Aorta (tissue), 4 donors: ENCODE measurements around the gene TBC1D13. TPM values are rescaled to one million over a fixed set of nuclear protein-coding genes. Genes with fewer than 3 reads are reported as not detected.

ENCODE experiments used
- polyA plus RNA-seq, 2 donors: library from polyadenylated mRNA; stranded (reverse); fragments of 200-250 nt; gene quantifications; one replicate each; pipeline ENCODE4 v1.2.3, GENCODE V29; 2013
- total RNA-seq, 2 donors: library from RNA; stranded (reverse); fragmentation: NEBNext Ultra II Directional; extraction: Animal tissue kit (Norgen Biotek cat#: 25700); gene quantifications; one replicate each; pipeline ENCODE4 v1.2.1, GENCODE V29; 2021
- donor health status: healthy with polysubstance abuse.
- donor health status: Bipolar disorder and iron deficiency.
- donor health status: DM: no; HTN: no; CAD: no.
- donor health status: DM: yes; HTN: yes; CAD: no.

Gene TBC1D13
- total and polyA plus RNA-seq, 4 donors = 9.0 to 27.7 (median 22.6) TPM

Other genes starting within 250 kb of the TBC1D13 start
- 100 to 1,000 TPM; 384 to 504 TPM for gene SPTAN1, start 234.7 kb upstream of the TBC1D13 start, total RNA-seq
- gene SPTAN1, start 234.7 kb upstream of the TBC1D13 start, polyA plus RNA-seq = 100 to 1,000 TPM in 1 of 2 donors, 10 to 100 TPM in 1; 94.4 to 237 TPM
- 10 to 100 TPM in 1 of 2 donors, 1 to 10 TPM in 1; 9.0 to 15.3 TPM for gene DYNC2I2, start 130.4 kb upstream of the TBC1D13 start, total RNA-seq
- 10 to 100 TPM; 20.2 to 55.3 TPM for gene DYNC2I2, start 130.4 kb upstream of the TBC1D13 start, polyA plus RNA-seq
- gene SET, start 98.0 kb upstream of the TBC1D13 start, total RNA-seq = 100 to 1,000 TPM; 190 to 195 TPM
- 100 to 1,000 TPM in 1 of 2 donors, 10 to 100 TPM in 1; 98.5 to 167 TPM for gene SET, start 98.0 kb upstream of the TBC1D13 start, polyA plus RNA-seq
- gene PKN3, start 84.8 kb upstream of the TBC1D13 start, total RNA-seq = 10 to 100 TPM in 1 of 2 donors, 1 to 10 TPM in 1; 7.1 to 11.1 TPM
- gene PKN3, start 84.8 kb upstream of the TBC1D13 start, polyA plus RNA-seq = 1 to 10 TPM; 1.3 to 2.5 TPM
- 10 to 100 TPM; 11.2 to 13.1 TPM for gene ZDHHC12, start 63.1 kb upstream of the TBC1D13 start, total RNA-seq
- 10 to 100 TPM; 21.3 to 30.9 TPM for gene ZDHHC12, start 63.1 kb upstream of the TBC1D13 start, polyA plus RNA-seq
- 10 to 100 TPM; 29.6 to 42.9 TPM for gene ZER1, start 15.3 kb upstream of the TBC1D13 start, total RNA-seq
- 10 to 100 TPM; 14.5 to 39.6 TPM for gene ZER1, start 15.3 kb upstream of the TBC1D13 start, polyA plus RNA-seq
- 10 to 100 TPM; 11.0 to 14.1 TPM for gene ENDOG, start 31.2 kb downstream of the TBC1D13 start, total RNA-seq
- 10 to 100 TPM in 1 of 2 donors, 1 to 10 TPM in 1; 9.1 to 15.9 TPM for gene ENDOG, start 31.2 kb downstream of the TBC1D13 start, polyA plus RNA-seq
- 10 to 100 TPM; 28.6 to 32.8 TPM for gene SPOUT1, start 42.5 kb downstream of the TBC1D13 start, total RNA-seq
- gene SPOUT1, start 42.5 kb downstream of the TBC1D13 start, polyA plus RNA-seq = 10 to 100 TPM; 14.3 to 40.9 TPM
- 1 to 10 TPM; 7.5 to 9.5 TPM for gene KYAT1, start 94.7 kb downstream of the TBC1D13 start, total RNA-seq
- gene KYAT1, start 94.7 kb downstream of the TBC1D13 start, polyA plus RNA-seq = 10 to 100 TPM in 1 of 2 donors, 1 to 10 TPM in 1; 4.5 to 11.4 TPM
- gene LRRC8A, start 94.9 kb downstream of the TBC1D13 start, total RNA-seq = 100 to 1,000 TPM in 1 of 2 donors, 10 to 100 TPM in 1; 63.8 to 100 TPM
- gene LRRC8A, start 94.9 kb downstream of the TBC1D13 start, polyA plus RNA-seq = 10 to 100 TPM; 14.3 to 41.3 TPM
- 10 to 100 TPM; 20.5 to 33.0 TPM for gene PHYHD1, start 133.7 kb downstream of the TBC1D13 start, total RNA-seq
- 10 to 100 TPM; 16.7 to 68.9 TPM for gene PHYHD1, start 133.7 kb downstream of the TBC1D13 start, polyA plus RNA-seq
- 10 to 100 TPM in 1 of 2 donors, 1 to 10 TPM in 1; 8.4 to 10.5 TPM for gene DOLK, start 160.3 kb downstream of the TBC1D13 start, total RNA-seq
- gene DOLK, start 160.3 kb downstream of the TBC1D13 start, polyA plus RNA-seq = 10 to 100 TPM in 1 of 2 donors, 1 to 10 TPM in 1; 4.3 to 10.7 TPM
- gene NUP188, start 160.4 kb downstream of the TBC1D13 start, total RNA-seq = 10 to 100 TPM; 37.1 to 44.5 TPM
- gene NUP188, start 160.4 kb downstream of the TBC1D13 start, polyA plus RNA-seq = 10 to 100 TPM in 1 of 2 donors, 1 to 10 TPM in 1; 4.9 to 14.4 TPM
- gene SH3GLB2, start 241.1 kb downstream of the TBC1D13 start, total RNA-seq = 100 to 1,000 TPM in 1 of 2 donors, 10 to 100 TPM in 1; 64.9 to 107 TPM
- gene SH3GLB2, start 241.1 kb downstream of the TBC1D13 start, polyA plus RNA-seq = 100 to 1,000 TPM in 1 of 2 donors, 10 to 100 TPM in 1; 34.4 to 232 TPM
- gene MIGA2, start 249.4 kb downstream of the TBC1D13 start, total RNA-seq = 10 to 100 TPM; 21.8 to 28.3 TPM
- 10 to 100 TPM in 1 of 2 donors, 1 to 10 TPM in 1; 8.5 to 32.3 TPM for gene MIGA2, start 249.4 kb downstream of the TBC1D13 start, polyA plus RNA-seq